DMS79 (cell line): ENCODE measurements around the gene GDPD5.

Experiments
- DNase-seq: peaks from one replicate; lab custom pipeline; 2025; lab: John Stamatoyannopoulos, UW

Gene GDPD5

GRCh38 chr11:75525433-75526191, at the start of gene GDPD5:
Gene GDPD5 (minus strand): TSS chr11:75525941. CDS start chr11:75477735, 48,206 bp downstream.
- DNase-seq = peak; percentile 85

- no peak for DNase-seq
These were observed 49.2 kb upstream of the GDPD5 start for GRCh38 chr11:75574698-75575602.

GRCh38 chr11:75572744-75573143, 47.0 kb upstream of the GDPD5 start:
- no peak for DNase-seq

- no peak for DNase-seq
These were observed 45.9 kb upstream of the GDPD5 start for GRCh38 chr11:75571625-75572024.

- DNase-seq = no peak
These were observed 44.9 kb upstream of the GDPD5 start for GRCh38 chr11:75570559-75571139.

GRCh38 chr11:75568616-75569219, 43.0 kb upstream of the GDPD5 start:
- no peak for DNase-seq

GRCh38 chr11:75567971-75568370, 42.2 kb upstream of the GDPD5 start:
- no peak for DNase-seq

GRCh38 chr11:75566763-75567279, 41.1 kb upstream of the GDPD5 start:
- no peak for DNase-seq

GRCh38 chr11:75565916-75566762, 40.4 kb upstream of the GDPD5 start:
- DNase-seq = no peak

GRCh38 chr11:75565221-75565814, 39.6 kb upstream of the GDPD5 start:
- DNase-seq = no peak

- no peak for DNase-seq
These were observed 38.3 kb upstream of the GDPD5 start for GRCh38 chr11:75563978-75564552.

GRCh38 chr11:75563501-75563977, 37.8 kb upstream of the GDPD5 start:
- no peak for DNase-seq

GRCh38 chr11:75562836-75563484, 37.2 kb upstream of the GDPD5 start:
- peak; percentile 49 for DNase-seq

- DNase-seq = peak; percentile 88
These were observed 36.5 kb upstream of the GDPD5 start, which contains the start of gene SERPINH1 for GRCh38 chr11:75562048-75562835. Gene SERPINH1 (plus strand): TSS chr11:75562253. CDS start chr11:75566350, 4,097 bp downstream.

- DNase-seq = no peak
These were observed 35.8 kb upstream of the GDPD5 start for GRCh38 chr11:75561426-75562047.

GRCh38 chr11:75560644-75561043, 34.9 kb upstream of the GDPD5 start:
- no peak for DNase-seq

- peak; percentile 32 for DNase-seq
These were observed 33.5 kb upstream of the GDPD5 start for GRCh38 chr11:75558939-75559843.
